NT2/D1 (cell line): ENCODE results near the gene CCT5.
A peak's percentile ranks its signal among the peaks of the same experiment; 100 is the strongest.

Source experiments
- DNase-seq: peaks from one replicate; pipeline ENCODE4 v3.0.0-alpha.2; 2011; ENCODE audit warnings: low read depth, low spot score
- H3K27me3 ChIP-seq: 2 replicates; pipeline ENCODE4 v1.6.0; 2011; ENCODE audit warnings: mild to moderate bottlenecking; ENCODE audit not compliant: insufficient read length, insufficient read depth
- H3K36me3 ChIP-seq: 2 replicates; pipeline ENCODE4 v1.6.1; 2011; ENCODE audit warnings: mild to moderate bottlenecking, low read length, mixed read lengths; ENCODE audit not compliant: insufficient read depth, insufficient read length
- H3K4me1 ChIP-seq: 2 replicates; pipeline ENCODE4 v1.5.1; 2011; ENCODE audit not compliant: insufficient read depth, insufficient read length
- H3K4me3 ChIP-seq: 2 replicates; pipeline ENCODE4 v1.5.1; 2011; ENCODE audit warnings: low read depth; ENCODE audit not compliant: insufficient read length
- H3K9ac ChIP-seq: 2 replicates; pipeline ENCODE4 v1.6.0; 2011; ENCODE audit warnings: low read depth; ENCODE audit not compliant: insufficient read length
- H3K9me3 ChIP-seq: 2 replicates; pipeline ENCODE4 v1.5.1; 2011; ENCODE audit warnings: mild to moderate bottlenecking, low read length; ENCODE audit not compliant: insufficient read depth
- SUZ12 ChIP-seq: IDR thresholded peaks from 2 replicates; pipeline ENCODE4 v1.6.1; 2011; ENCODE audit not compliant: insufficient read length, insufficient read depth; ENCODE audit errors: extremely low read depth
- YY1 ChIP-seq: IDR thresholded peaks from 2 replicates; pipeline ENCODE4 v1.6.1; 2011; ENCODE audit not compliant: insufficient read length, insufficient read depth
- ZNF274 ChIP-seq: IDR thresholded peaks from 2 replicates; pipeline ENCODE4 v1.6.1; 2011; ENCODE audit warnings: mild to moderate bottlenecking, low read depth, low read length

The CCT5 gene

DNA sequence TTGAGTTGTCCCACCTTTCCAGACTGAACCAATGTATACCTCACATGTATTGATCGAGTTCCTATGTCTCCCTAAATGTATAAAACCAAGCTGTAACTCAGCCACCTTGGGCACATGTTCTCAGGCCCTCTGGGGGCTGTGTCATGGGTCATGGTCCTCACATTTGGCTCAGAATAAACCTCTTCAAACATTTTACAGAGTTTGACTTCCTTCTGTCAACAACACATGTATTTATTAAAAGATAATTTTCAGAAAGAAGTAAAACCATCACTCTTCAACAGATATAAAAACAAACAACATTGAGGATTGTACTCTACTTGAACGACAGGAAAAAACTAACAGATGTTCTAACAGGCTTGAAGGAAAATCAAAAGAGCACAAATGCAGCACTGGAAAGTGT, 53.1 kb downstream of the CCT5 start:
- no peak overlapping the region for H3K9ac ChIP-seq
- DNase-seq: no peak
- TF ChIP-seq ZNF274 (no peak), SUZ12 (no peak), YY1 (no peak)
- H3K4me3 ChIP-seq: no peak overlapping the region
- peaks cover 3% of the 10 kb centered on the region for H3K36me3 ChIP-seq
- H3K9me3 ChIP-seq: no peaks in the 10 kb centered on the region
- no peaks in the 10 kb centered on the region for H3K27me3 ChIP-seq
- H3K4me1 ChIP-seq: peaks cover 3% of the 10 kb centered on the region

DNA sequence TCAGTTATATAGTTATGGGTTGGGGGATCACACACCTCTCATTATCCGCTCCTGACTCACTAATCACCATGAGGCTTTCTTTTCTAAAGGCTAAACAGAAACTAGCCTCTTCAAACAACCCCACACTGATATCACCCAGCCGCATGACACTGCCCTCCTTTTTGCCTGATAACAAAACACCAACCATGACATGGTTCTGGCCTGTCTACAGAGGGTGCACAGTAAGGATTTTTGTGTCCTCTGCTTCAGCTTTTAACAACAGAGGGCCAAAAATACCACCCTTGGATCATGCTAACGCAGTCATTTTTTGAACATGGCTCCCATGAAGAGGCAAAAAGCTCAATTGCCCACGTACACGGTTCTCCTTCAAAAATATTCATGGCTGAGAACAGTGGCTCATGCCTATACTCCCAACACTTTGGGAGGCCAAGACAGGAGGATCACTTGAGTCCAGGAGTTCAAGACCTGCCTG, 53.7 kb downstream of the CCT5 start:
- no peaks in the 10 kb centered on the region for H3K27me3 ChIP-seq
- no peak overlapping the region for H3K9ac ChIP-seq
- H3K4me1 ChIP-seq: peaks cover 3% of the 10 kb centered on the region
- H3K9me3 ChIP-seq: no peaks in the 10 kb centered on the region
- no peak for TF ChIP-seq SUZ12
- TF ChIP-seq YY1: no peak
- TF ChIP-seq ZNF274: no peak
- H3K4me3 ChIP-seq: no peak overlapping the region
- no peak for DNase-seq
- peaks cover 3% of the 10 kb centered on the region for H3K36me3 ChIP-seq

DNA sequence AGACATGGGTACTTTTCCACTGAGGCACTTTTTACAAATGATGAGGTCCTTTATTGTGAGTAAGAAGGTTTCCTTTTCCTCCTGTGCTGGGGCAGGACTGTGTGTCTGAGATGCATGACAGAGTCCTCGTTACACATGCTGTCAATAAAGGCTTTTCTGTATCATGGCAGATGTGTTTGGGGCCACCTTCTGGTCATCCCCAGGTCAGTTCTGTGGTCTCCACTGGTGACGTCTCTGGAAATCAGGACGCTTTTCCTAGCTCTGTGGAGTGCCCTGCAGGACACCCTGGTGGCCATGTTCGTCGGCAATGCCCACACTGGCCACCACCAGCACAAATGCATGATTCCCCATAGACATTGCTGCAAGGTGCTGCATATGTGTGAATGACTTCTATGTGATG, 54.9 kb downstream of the CCT5 start:
- Histone ChIP-seq H3K9me3 (no peaks in the 10 kb centered on the region), H3K4me1 (peaks cover 3% of the 10 kb centered on the region), H3K9ac (no peak overlapping the region), H3K36me3 (peaks cover 2% of the 10 kb centered on the region), H3K27me3 (no peaks in the 10 kb centered on the region), H3K4me3 (no peak overlapping the region)
- DNase-seq: no peak
- TF ChIP-seq SUZ12: no peak
- TF ChIP-seq ZNF274: no peak
- no peak for TF ChIP-seq YY1

DNA sequence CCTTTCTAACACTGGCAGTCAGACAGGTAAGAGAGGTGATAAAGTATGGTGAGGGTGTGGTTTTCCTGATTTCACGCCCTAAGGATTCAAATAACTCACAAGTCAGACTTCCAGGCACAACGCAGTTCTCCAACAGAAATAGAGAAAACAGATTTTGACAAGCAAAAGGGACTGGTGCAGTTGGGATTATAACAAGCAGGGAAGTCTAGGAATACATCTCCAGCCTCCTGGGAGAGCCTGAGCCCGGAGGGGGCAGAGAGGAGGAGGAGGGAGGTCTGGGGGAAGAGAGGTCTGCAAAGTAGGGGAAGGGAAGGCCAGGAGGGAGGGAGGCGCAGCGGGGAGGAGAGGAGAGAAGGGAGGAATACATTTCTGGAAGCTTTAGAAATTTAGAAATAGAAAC, 56.0 kb downstream of the CCT5 start:
- Histone ChIP-seq H3K36me3 (no peaks in the 10 kb centered on the region), H3K9ac (no peak overlapping the region), H3K9me3 (no peaks in the 10 kb centered on the region), H3K4me3 (no peak overlapping the region), H3K4me1 (peaks cover 3% of the 10 kb centered on the region), H3K27me3 (no peaks in the 10 kb centered on the region)
- no peak for TF ChIP-seq YY1
- DNase-seq: no peak

DNA sequence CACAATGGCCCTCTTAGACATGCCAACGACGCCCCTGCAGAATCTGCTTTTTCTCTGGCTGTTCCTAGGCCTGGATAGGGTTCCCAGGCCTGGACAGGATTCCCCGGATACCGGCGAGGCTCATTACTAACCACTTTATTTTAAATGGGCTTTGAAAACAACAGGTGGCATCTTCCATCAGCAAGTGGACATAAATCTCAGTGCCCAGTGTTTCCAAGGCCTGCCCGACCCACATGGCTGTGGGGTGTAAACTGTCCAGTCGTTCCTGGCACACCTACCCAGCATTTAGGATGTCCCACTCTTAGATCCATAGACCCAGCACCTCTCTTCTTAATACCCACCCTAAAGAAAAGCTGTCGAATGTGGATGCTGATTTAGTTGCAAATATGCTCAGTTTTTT, 56.7 kb downstream of the CCT5 start:
- H3K9ac ChIP-seq: peak overlapping the region; percentile 33
- peak overlapping the region; percentile 68 for H3K4me3 ChIP-seq
- peaks cover 3% of the 10 kb centered on the region for H3K4me1 ChIP-seq
- H3K36me3 ChIP-seq: no peaks in the 10 kb centered on the region
- no peak for DNase-seq
- H3K27me3 ChIP-seq: no peaks in the 10 kb centered on the region
- TF ChIP-seq SUZ12 (no peak), ZNF274 (no peak), YY1 (no peak)
- no peaks in the 10 kb centered on the region for H3K9me3 ChIP-seq

DNA sequence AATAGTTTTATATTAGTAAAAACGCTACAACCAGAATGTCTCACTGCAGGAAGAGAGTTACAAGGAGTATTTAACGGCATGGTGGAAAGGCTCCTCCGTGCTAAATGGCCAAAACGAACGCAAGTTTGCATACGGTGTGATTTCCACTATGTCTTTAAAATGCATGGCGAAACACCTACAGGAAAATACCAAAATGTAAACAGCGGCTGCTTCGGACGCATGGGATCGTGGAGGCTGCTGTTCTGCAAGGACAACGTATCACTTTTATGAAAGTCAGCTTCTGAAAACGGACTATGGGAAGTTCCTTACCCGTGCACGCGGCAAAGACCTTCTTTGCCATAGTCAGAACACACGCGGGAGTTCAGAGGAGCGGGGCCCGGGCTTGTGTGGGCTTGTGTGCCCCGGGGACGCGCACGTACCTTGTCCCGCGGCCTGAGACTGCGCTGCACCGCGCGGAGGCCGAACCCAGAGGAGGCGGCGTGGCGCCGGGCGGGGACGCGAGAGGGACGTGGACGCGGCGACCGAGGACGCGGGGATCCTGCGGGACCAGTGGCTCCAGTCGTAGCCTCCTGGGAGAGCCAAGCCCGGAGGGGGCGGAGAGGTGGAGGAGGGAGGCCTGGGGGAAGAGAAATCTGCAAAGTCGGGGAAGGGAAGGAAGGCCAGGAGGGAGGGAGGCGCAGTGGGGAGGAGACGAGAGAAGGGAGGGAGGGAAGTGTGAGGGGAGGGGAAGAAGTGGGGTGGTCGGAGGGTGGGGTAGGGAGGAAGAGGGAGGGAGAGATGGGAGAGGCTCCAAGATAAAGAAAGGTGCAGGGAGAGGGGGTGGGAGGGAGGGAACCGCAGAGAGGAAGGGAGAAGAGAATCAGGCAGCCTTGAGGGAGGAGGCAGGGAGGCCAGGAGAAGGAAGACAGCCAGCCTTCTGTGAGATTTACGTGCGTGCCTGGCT, 57.4 kb downstream of the CCT5 start, which contains the start of gene CMBL:
Gene CMBL (minus strand): TSS at position 697 of the 943 bp plus-strand sequence. CDS start 17,140 bp downstream, outside the sequence.
- peak within 1 kb of the TSS; percentile 83 for H3K9ac ChIP-seq
- DNase-seq: peak; percentile 39
- no peaks in the 10 kb centered on the region for H3K9me3 ChIP-seq
- peaks cover 3% of the 10 kb centered on the region for H3K4me1 ChIP-seq
- no peaks in the 10 kb centered on the region for H3K36me3 ChIP-seq
- no peak for TF ChIP-seq ZNF274
- TF ChIP-seq YY1: no peak
- TF ChIP-seq SUZ12: no peak
- H3K27me3 ChIP-seq: no peaks in the 10 kb centered on the region
- H3K4me3 ChIP-seq: peak within 1 kb of the TSS; percentile 68

DNA sequence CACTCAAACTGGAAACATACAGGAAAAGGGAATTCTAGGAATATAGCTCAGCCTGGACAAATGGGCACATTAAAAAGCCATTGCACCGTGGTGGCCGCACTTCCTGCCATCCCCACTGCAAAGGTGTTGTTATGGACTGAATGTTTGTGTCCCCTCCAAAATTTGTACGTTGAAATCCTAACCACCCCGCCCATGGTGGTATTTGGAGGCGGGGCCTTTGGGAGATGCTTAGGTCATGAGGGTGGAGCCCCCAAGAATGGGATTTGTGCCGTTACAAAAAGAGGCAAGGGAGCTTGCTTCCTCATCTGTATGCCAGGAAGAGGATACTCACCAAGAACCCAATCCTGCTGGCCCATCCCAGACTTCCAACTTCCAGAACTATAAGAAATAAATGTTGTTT, 58.8 kb downstream of the CCT5 start:
- no peak for DNase-seq
- Histone ChIP-seq H3K36me3 (no peaks in the 10 kb centered on the region), H3K9me3 (no peaks in the 10 kb centered on the region), H3K4me3 (no peak overlapping the region), H3K4me1 (peaks cover 3% of the 10 kb centered on the region), H3K27me3 (no peaks in the 10 kb centered on the region), H3K9ac (no peak overlapping the region)
- TF ChIP-seq ZNF274 (no peak), SUZ12 (no peak), YY1 (no peak)
